ENCODE measurements around the gene GRM2. TPM values are rescaled to one million over a fixed set of nuclear protein-coding genes. Genes with fewer than 3 reads are reported as not detected.

GRM2 gene
- total RNA-seq, 1 experiment from 2014 or later, result 3.7 TPM

- TF ChIP-seq ZNF532 (CRISPR knock-in tag; IDR thresholded peaks at IDR 0.05; ENCODE audit: borderline replicate concordance), result no peak
Observed at GRCh38 chr3:51676102-51676640, 30.7 kb upstream of the GRM2 start (continued).

- ATAC-seq, result no peak
- peaks cover 27% of the 10 kb centered on the region for H3K4me1 Mint-ChIP-seq
- no peaks in the 10 kb centered on the region for H3K27me3 Mint-ChIP-seq (ENCODE audit: low read depth)
- H3K36me3 Mint-ChIP-seq, result no peaks in the 10 kb centered on the region
- TF ChIP-seq ZNF532 (CRISPR knock-in tag; IDR thresholded peaks at IDR 0.05; ENCODE audit: borderline replicate concordance) (no peak), FOXP4 (CRISPR knock-in tag; IDR thresholded peaks at IDR 0.05) (no peak), ZNF219 (CRISPR knock-in tag; IDR thresholded peaks at IDR 0.05; ENCODE audit: borderline replicate concordance) (no peak), CREM (CRISPR knock-in tag; IDR thresholded peaks at IDR 0.05) (no peak), PRRX2 (CRISPR knock-in tag; IDR thresholded peaks at IDR 0.05) (no peak), MLX (CRISPR knock-in tag; IDR thresholded peaks at IDR 0.05) (no peak), ELF4 (CRISPR knock-in tag; IDR thresholded peaks at IDR 0.05; ENCODE audit: low read depth) (no peak), GABPB1 (CRISPR knock-in tag; IDR thresholded peaks at IDR 0.05) (no peak), ZSCAN18 (CRISPR knock-in tag; IDR thresholded peaks at IDR 0.05) (no peak), AR (CRISPR knock-in tag; IDR thresholded peaks at IDR 0.05) (no peak), USF1 (CRISPR knock-in tag; IDR thresholded peaks at IDR 0.05) (no peak), TCF7 (CRISPR knock-in tag; IDR thresholded peaks at IDR 0.05; ENCODE audit: low read depth) (no peak), IRF1 (CRISPR knock-in tag; IDR thresholded peaks at IDR 0.05) (no peak)
- H3K4me3 Mint-ChIP-seq, result no peak overlapping the region
- ChIA-PET POLR2A (no interaction called here), CTCF (no interaction called here)
- H3K27ac Mint-ChIP-seq, result no peak overlapping the region
- no peak for DNase-seq (ENCODE audit: low spot score)
- no peaks in the 10 kb centered on the region for H3K9me3 Mint-ChIP-seq
Observed at GRCh38 chr3:51677358-51677757, 29.5 kb upstream of the GRM2 start.
